Left cardiac atrium (tissue), 4 donors: ENCODE measurements around the gene NDST3. TPM values are rescaled to one million over a fixed set of nuclear protein-coding genes. Genes with fewer than 3 reads are reported as not detected.
"Not testable (repeated sequence)": the region's sequence is repeated elsewhere in the genome, so short reads cannot be mapped to it uniquely, and the experiment has no call there.

Experiments used
- ATAC-seq, 2 donors: fragments of 200-7000 bp; cut with Tn5 transposase; one replicate each; pipeline ENCODE4 v1.9.1; 2020; ENCODE audit warnings: mild to moderate bottlenecking in 2 of 2, moderate library complexity in 2 of 2
- DNase-seq: peaks from one replicate; pipeline ENCODE4 v3.0.0-alpha.2; 2020
- intact Hi-C, 2 donors: fragments of 100-400 bp; cut with DNase I; formaldehyde crosslinking; loops; one replicate each; pipeline versions ENCODE4 v1.14.1 to v1.15.1; 2022 to 2023
- total RNA-seq, 2 donors: library from RNA; stranded (reverse); fragmentation: NEBNext Ultra II Directional; extraction: Animal tissue kit (Norgen Biotek cat#: 25700); gene quantifications; one replicate each; pipeline ENCODE4 v1.2.1, GENCODE V29; 2021
- donor health status: DM: no; HTN: yes; CAD: no.
- donor health status: DM: no; HTN: yes; CAD: no; lungs with severe emphysema.
- donor health status: DM: yes; HTN: yes; CAD: no.
- donor health status: Dilated cardiomyopathy.

NDST3 gene
- total RNA-seq, 2 donors from 2014 or later = not detected

DNA sequence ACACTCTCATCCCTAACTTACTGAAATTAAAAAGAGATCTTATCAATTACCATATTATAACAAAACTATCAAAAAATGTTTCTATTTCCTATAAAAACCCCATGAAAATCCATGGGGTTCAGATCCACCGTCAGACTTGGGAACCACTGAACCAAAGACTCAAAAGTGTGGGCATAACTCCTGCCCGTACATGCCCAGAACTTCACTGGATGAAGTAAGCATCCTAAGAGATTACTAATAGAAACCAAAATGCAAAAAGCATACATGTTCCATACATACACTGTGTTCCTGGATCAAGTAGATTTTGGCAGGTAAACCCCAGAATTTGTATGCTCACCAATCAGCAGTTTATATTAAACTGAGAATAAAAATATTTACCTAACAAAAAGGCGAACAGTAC lies 252.4 kb downstream of the NDST3 start:
- DNase-seq = no peak
- intact Hi-C loops = no loop called here
- no peak for ATAC-seq

DNA sequence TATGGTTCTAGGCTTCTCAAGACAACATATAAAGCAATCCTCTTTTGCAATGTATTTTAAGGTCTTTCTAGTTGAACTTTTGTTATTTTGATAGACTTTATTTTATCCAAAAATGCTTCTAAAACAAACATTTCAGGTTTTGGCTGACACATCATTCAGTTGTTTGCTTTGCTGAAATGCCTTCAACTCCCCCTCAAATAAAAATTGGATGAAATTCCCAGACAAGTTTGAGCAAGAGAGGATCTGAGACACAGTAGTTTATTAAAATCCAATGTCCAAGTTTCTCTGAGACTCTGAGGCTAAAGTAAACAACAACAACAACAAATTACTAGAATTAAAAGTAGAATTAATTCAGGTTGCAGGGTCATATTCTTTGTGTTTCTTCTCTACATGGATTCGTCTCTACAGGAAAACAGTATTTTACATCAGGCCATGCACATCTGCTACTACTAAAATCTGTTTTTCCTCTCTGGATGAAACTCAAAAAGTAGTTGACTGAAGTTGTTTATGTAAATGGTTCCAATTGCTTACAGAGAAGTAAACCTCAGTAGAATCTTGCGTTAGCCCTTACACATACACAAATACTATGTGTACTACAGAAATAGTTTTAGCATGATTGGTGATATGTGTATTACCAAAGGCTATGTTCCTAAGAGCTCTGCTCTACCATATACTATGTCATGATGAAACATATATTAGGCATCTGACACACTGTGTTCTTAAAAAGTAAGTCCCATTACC lies 253.6 kb downstream of the NDST3 start:
- DNase-seq (no peak), ATAC-seq (no peak)
- intact Hi-C loops = no loop called here

DNA sequence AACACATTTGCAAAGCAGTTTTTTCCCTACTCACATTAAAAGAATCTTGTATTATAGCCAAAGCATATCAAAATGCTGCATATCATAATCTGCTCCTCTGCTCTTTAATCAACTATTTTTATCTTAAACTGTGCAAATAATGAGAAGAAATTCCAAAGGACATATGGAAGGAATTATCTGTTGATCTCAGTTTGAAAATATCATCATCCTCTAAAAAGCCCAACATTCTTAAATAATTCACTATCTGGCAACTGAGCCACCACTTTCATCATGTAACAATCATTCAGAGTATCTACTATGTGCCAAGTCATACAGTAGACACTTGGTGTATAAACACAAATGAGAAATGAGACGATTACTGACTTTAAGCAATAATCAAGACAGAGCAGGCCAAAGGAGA lies 255.5 kb downstream of the NDST3 start:
- intact Hi-C loops = no loop called here

DNA sequence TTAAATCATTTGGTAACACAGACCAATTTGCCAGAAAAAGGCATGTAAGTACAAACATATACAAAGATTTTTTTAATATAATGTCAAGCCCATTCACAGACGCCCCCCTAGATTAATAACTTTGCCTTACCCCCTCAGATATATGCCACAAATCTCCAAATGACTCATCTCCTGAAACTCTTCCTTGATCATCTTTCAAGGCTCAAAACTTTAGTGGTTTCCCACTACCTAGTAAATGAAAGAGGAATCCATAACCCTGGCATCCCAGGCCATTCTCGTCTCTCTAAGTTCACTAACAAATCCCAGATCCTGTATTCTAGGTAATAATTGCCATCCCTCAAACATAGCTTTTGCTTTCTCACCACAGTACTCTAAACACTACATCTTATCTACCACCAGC lies 256.7 kb downstream of the NDST3 start:
- ATAC-seq (no peak), DNase-seq (no peak)
- intact Hi-C loops = no loop called here

More for the DNA sequence above, 255.5 kb downstream of the NDST3 start:
- no peak for ATAC-seq
- DNase-seq = no peak

DNA sequence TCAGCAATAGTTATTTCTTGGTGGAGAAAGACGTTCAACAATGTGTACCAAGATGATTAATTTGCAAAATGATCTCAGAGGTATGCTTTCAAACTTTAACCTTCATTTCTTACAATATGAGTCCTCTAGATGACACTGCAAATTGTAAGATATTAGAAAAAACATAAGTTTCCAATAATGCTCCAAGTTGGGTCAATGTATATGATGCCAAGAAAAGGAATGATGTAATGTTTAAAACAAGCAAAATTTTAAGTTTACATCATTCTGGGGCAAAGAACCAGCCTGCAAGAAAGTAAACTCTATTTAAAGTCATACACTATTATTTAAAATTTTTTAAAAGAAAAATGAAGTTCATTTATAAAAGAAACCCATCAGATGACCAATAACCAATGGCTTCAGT lies 262.4 kb downstream of the NDST3 start:
- ATAC-seq = no peak
- no peak for DNase-seq
- intact Hi-C loops = no loop called here

DNA sequence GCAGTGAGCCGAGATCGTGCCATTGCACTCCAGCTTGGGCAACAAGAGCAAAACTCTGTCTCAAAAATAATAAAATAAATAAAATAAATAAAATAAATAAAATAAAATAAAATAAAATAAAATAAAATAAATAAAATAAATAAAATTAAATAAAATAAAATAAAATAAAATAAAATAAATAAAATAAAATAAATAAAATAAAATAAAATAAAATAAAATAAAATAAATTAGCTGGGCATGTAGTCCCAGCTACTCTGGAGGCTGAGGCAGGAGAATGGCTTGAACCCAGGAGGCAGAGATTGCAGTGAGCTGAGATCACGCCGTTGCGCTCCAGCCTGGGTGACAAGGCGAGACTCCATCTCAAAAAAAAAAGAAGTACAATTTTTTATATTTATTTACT lies 265.3 kb downstream of the NDST3 start:
- intact Hi-C loops, ATAC-seq, DNase-seq: not testable (repeated sequence)

DNA sequence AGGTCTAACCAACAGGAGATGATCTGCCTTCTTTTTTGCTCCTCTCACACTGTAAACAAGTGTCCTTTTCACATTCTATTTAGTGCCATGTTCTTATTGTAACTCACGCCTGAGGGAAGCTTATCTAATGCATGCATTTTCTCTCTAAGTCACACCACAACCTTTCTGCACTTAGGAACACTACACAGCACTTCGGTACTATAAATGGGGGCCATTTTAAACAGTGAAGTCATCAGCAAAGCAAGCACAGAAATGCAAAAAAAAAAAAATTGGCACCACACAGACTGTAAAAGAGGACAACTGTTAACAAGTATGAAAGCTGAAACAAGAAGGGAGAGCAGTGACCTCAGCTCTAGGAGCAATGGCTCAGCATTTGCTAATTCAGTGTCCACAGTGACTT lies 273.4 kb downstream of the NDST3 start:
- ATAC-seq = peak in 1 of 2 donors; percentile 19
- no peak for DNase-seq

More for the DNA sequence above, 273.4 kb downstream of the NDST3 start:
- intact Hi-C loops = no loop called here
